Brain pericyte (primary cell): ENCODE data around the gene SYCN.
"Not testable (repeated sequence)": the region's sequence is repeated elsewhere in the genome, so short reads cannot be mapped to it uniquely, and the experiment has no call there.

Experiments used
- DNase-seq: peaks from one replicate; pipeline ENCODE4 v3.0.0-alpha.2; 2012; ENCODE audit warnings: low read depth, low spot score

Gene SYCN

GRCh38 chr19:39224910-39225309 is 20.8 kb upstream of the SYCN start:
- no peak for DNase-seq

- DNase-seq: no peak
Observed at GRCh38 chr19:39223703-39224279, 19.7 kb upstream of the SYCN start.

- DNase-seq: not testable (repeated sequence)
Observed at GRCh38 chr19:39219108-39219507, 15.0 kb upstream of the SYCN start.

- DNase-seq: no peak
Observed at GRCh38 chr19:39218230-39219007, 14.4 kb upstream of the SYCN start.

GRCh38 chr19:39217094-39217493 is 13.0 kb upstream of the SYCN start:
- no peak for DNase-seq

GRCh38 chr19:39215323-39215722 is 11.3 kb upstream of the SYCN start:
- DNase-seq: not testable (repeated sequence)

GRCh38 chr19:39212375-39212742 is 8.3 kb upstream of the SYCN start:
- DNase-seq: no peak

- no peak for DNase-seq
Observed at GRCh38 chr19:39211731-39212374, 7.8 kb upstream of the SYCN start.

GRCh38 chr19:39209196-39209595 is 5.1 kb upstream of the SYCN start:
- no peak for DNase-seq

- DNase-seq: no peak
Observed at GRCh38 chr19:39208175-39208795, 4.2 kb upstream of the SYCN start.

- DNase-seq: no peak
Observed at GRCh38 chr19:39207293-39207836, 3.3 kb upstream of the SYCN start.

GRCh38 chr19:39206122-39206521 is 2.1 kb upstream of the SYCN start:
- DNase-seq: no peak

GRCh38 chr19:39205449-39205764 is 1.3 kb upstream of the SYCN start:
- no peak for DNase-seq

- no peak for DNase-seq
Observed at GRCh38 chr19:39202998-39203355, 1.1 kb downstream of the SYCN start.

GRCh38 chr19:39200803-39201115 is 3.3 kb downstream of the SYCN start:
- no peak for DNase-seq

GRCh38 chr19:39200066-39200802 is 3.8 kb downstream of the SYCN start:
- no peak for DNase-seq

GRCh38 chr19:39199025-39199424 is 5.0 kb downstream of the SYCN start:
- no peak for DNase-seq

GRCh38 chr19:39197808-39198207 is 6.3 kb downstream of the SYCN start:
- no peak for DNase-seq

GRCh38 chr19:39196860-39197562 is 7.1 kb downstream of the SYCN start, which contains the start of gene NCCRP1:
TSS of gene NCCRP1 (plus strand) at chr19:39196964. CDS start at chr19:39196983, 19 bp downstream.
- DNase-seq: no peak

- DNase-seq: no peak
Observed at GRCh38 chr19:39196320-39196719, 7.7 kb downstream of the SYCN start.

- DNase-seq: no peak
Observed at GRCh38 chr19:39195755-39196154, 8.3 kb downstream of the SYCN start.
